GM12878 (cell line): ENCODE data around the gene ALDH1A2. TPM values are rescaled to one million over a fixed set of nuclear protein-coding genes. Genes with fewer than 3 reads are reported as not detected.

Experiments used
- ATAC-seq: fragments of 200-7000 bp; cut with Tn5 transposase; 3 replicates; pipeline ENCODE4 v1.9.1; 2020; ENCODE audit warnings: mild to moderate bottlenecking, moderate library complexity
- BruUV-seq: library from RNA; stranded (reverse); fragments of 400-500 nt; replicated peaks from 2 replicates; lab custom pipeline; 2021; lab: Mats Ljungman, UMichigan
- CTCF ChIA-PET: fragments of 300-600 bp; sonication (Branson Sonifier 250); formaldehyde crosslinking; extraction: SDS; loops from one replicate; lab custom pipeline; 2021; ENCODE audit warnings: inconsistent platforms; lab: Yijun Ruan, JAX
- POLR2A ChIA-PET: fragments of 350-600 bp; formaldehyde crosslinking; extraction: SDS; loops from one replicate; lab custom pipeline; 2021; ENCODE audit warnings: inconsistent platforms; lab: Charles Lee
- RAD21 ChIA-PET: fragments of 300-600 bp; sonication (Branson Sonifier 250); formaldehyde crosslinking; loops from one replicate; lab custom pipeline; 2023; ENCODE audit warnings: antibody characterized with exemption; ENCODE audit not compliant: unreplicated experiment; lab: Charles Lee
- SMC1A ChIA-PET: fragments of 300-600 bp; sonication (Branson Sonifier 250); formaldehyde crosslinking; loops from one replicate; lab custom pipeline; 2023; ENCODE audit not compliant: unreplicated experiment, uncharacterized antibody; lab: Charles Lee
- DNase-seq: peaks from one replicate; pipeline ENCODE4 v3.0.0-alpha.2; 2011; ENCODE audit warnings: low read depth, low spot score
- FAIRE-seq: peaks from 3 replicates; lab custom pipeline; 2011; peaks lifted over from hg19 to GRCh38; lab: Jason Lieb, UNC
- H2AFZ ChIP-seq: 2 replicates; pipeline ENCODE4 v1.6.0; 2011; ENCODE audit warnings: low read depth, low read length, control low read depth; ENCODE audit not compliant: control insufficient read depth
- H3K27ac ChIP-seq: 2 replicates; pipeline ENCODE4 v1.5.1; 2011; ENCODE audit warnings: control low read depth; ENCODE audit not compliant: control insufficient read depth, insufficient read depth
- H3K27me3 ChIP-seq, 2 experiments: replicated peaks in 1 of 2; 2 replicates each; pipeline versions ENCODE4 v1.6.0 to v1.6.1; 2011; ENCODE audit warnings: low read length in 1 of 2; ENCODE audit not compliant: control insufficient read depth in 2 of 2, insufficient read depth in 2 of 2
- H3K36me3 ChIP-seq, 2 experiments: 2 replicates each; pipeline ENCODE4 v1.5.1; 2011; ENCODE audit warnings: low read length in 1 of 2; ENCODE audit not compliant: control insufficient read depth in 2 of 2, insufficient read depth in 2 of 2
- H3K4me1 ChIP-seq: 2 replicates; pipeline ENCODE4 v1.6.1; 2011; ENCODE audit warnings: mild to moderate bottlenecking, low read length, moderate library complexity, mixed read lengths; ENCODE audit not compliant: control insufficient read depth, insufficient read depth
- H3K4me2 ChIP-seq: 2 replicates; pipeline ENCODE4 v1.6.0; 2011; ENCODE audit warnings: control low read depth; ENCODE audit not compliant: control insufficient read depth, insufficient read depth
- H3K4me3 ChIP-seq: fragments of 200-600 bp; sonication (generic); 2 replicates; pipeline ENCODE4 v1.5.1; 2016
- H3K79me2 ChIP-seq: 2 replicates; pipeline ENCODE4 v1.6.0; 2011; ENCODE audit warnings: low read length; ENCODE audit not compliant: control insufficient read depth, insufficient read depth
- H3K9ac ChIP-seq: 2 replicates; pipeline ENCODE4 v1.8.0; 2011; ENCODE audit warnings: low read length, control low read depth, mixed read lengths; ENCODE audit not compliant: control insufficient read depth, insufficient read depth
- H3K9me3 ChIP-seq: replicated peaks from 3 replicates; pipeline ENCODE4 v1.5.1; 2011; ENCODE audit warnings: mild to moderate bottlenecking, low read length; ENCODE audit not compliant: control insufficient read depth, insufficient read depth
- H4K20me1 ChIP-seq: 2 replicates; pipeline ENCODE4 v1.6.0; 2011; ENCODE audit not compliant: control insufficient read depth, insufficient read depth
- CEBPB ChIP-seq, 2 experiments: fragments of 150-350 bp in 1 of 2; IDR thresholded peaks; 2 replicates each; pipeline ENCODE4 v1.6.1; 2012 to 2014; ENCODE audit warnings: low read depth in 2 of 2, low read length in 2 of 2, borderline replicate concordance in 1 of 2, inconsistent platforms in 1 of 2
- CHD2 ChIP-seq: IDR thresholded peaks from 2 replicates; pipeline ENCODE4 v1.6.1; 2011; ENCODE audit warnings: low read depth, low read length, improper control_type of control experiment, borderline replicate concordance
- CREM ChIP-seq: IDR thresholded peaks from 2 replicates; pipeline ENCODE4 v1.6.1; 2014; ENCODE audit warnings: antibody characterized with exemption, low read depth
- EZH2 ChIP-seq: IDR thresholded peaks from 2 replicates; pipeline ENCODE4 v1.6.1; 2012; ENCODE audit warnings: low read depth, mild to moderate bottlenecking, control low read depth, inconsistent platforms, low read length, borderline replicate concordance; ENCODE audit not compliant: control insufficient read depth
- HDGF ChIP-seq: fragments of 450-650 bp; IDR thresholded peaks from 2 replicates; pipeline ENCODE4 v1.6.1; 2016; ENCODE audit warnings: antibody characterized with exemption
- IKZF1 ChIP-seq: fragments of 450-650 bp; conservative IDR thresholded peaks from 2 replicates; pipeline ENCODE4 v1.6.1; 2017; ENCODE audit warnings: antibody characterized with exemption, mild to moderate bottlenecking
- MEF2A ChIP-seq: IDR thresholded peaks from 2 replicates; pipeline ENCODE4 v1.6.1; 2011; ENCODE audit warnings: low read depth, mild to moderate bottlenecking, low read length, moderate library complexity; ENCODE audit not compliant: insufficient read depth
- MYC ChIP-seq: IDR thresholded peaks from 2 replicates; pipeline ENCODE4 v1.6.1; 2011; ENCODE audit warnings: mild to moderate bottlenecking, low read length, moderate library complexity, inconsistent platforms; ENCODE audit not compliant: insufficient read depth, insufficient replicate concordance, insufficient read length, severe bottlenecking
- NFYB ChIP-seq: IDR thresholded peaks from 2 replicates; pipeline ENCODE4 v1.6.1; 2011; ENCODE audit warnings: low read depth, mild to moderate bottlenecking, low read length, improper control_type of control experiment, moderate library complexity; ENCODE audit not compliant: insufficient read depth
- PAX8 ChIP-seq: fragments of 450-650 bp; IDR thresholded peaks from 2 replicates; pipeline ENCODE4 v1.6.1; 2017; ENCODE audit warnings: mild to moderate bottlenecking, moderate library complexity
- RELA ChIP-seq: fragments of 450-650 bp; IDR thresholded peaks from 2 replicates; pipeline ENCODE4 v1.8.0; 2014; ENCODE audit warnings: borderline replicate concordance; ENCODE audit not compliant: partially characterized antibody
- SMC3 ChIP-seq: IDR thresholded peaks from 2 replicates; pipeline ENCODE4 v1.6.1; 2011; ENCODE audit warnings: low read length, improper control_type of control experiment, borderline replicate concordance
- TCF7 ChIP-seq: IDR thresholded peaks from 2 replicates; pipeline ENCODE4 v1.6.1; 2014; ENCODE audit warnings: antibody characterized with exemption, borderline replicate concordance
- ZSCAN29 ChIP-seq: fragments of 450-650 bp; IDR thresholded peaks from 2 replicates; pipeline ENCODE4 v1.6.1; 2017; ENCODE audit warnings: mild to moderate bottlenecking, moderate library complexity
- WGBS: methylation state at CpG from one replicate; pipeline ENCODE4 v1.1.6; 2016; ENCODE audit warnings: low lambda C conversion rate; ENCODE audit not compliant: insufficient replicate concordance, insufficient coverage; ENCODE audit errors: missing lambda C conversion rate; 5-methylcytosine and 5-hydroxymethylcytosine counted together
- in situ Hi-C: fragments of 300-500 bp; cut with MboI; formaldehyde crosslinking; loops from 9 replicates; pipeline ENCODE4 v1.14.3; 2018; ENCODE audit warnings: mixed read lengths
- intact Hi-C: fragments of 100-400 bp; cut with micrococcal nuclease; formaldehyde crosslinking; loops from one replicate; pipeline ENCODE4 v1.14.2; 2022; ENCODE audit not compliant: unreplicated experiment
- polyA plus RNA-seq, 11 experiments: library from polyadenylated mRNA; depleted of rRNA in 4 of 11; unstranded in 6 of 11; stranded (reverse) in 5 of 11; fragments of >200 nt; fragmentation: Nextera tagmentation in 4 of 11; fragmentation: Illumina TruSeq in 1 of 11; extraction: Ambion mirVana in 4 of 11; extraction: Trizol in 1 of 11; gene quantifications; 1 replicate in 1 of 11; 2 replicates in 10 of 11; pipeline versions ENCODE4 v1.2.1 to v1.2.3, GENCODE V29; 2011 to 2016; ENCODE audit warnings: inconsistent platforms in 2 of 11, missing spikeins in 2 of 11, low read depth in 1 of 11
- total RNA-seq, 4 experiments: library from RNA; depleted of rRNA in 3 of 4; stranded (reverse); fragments of >200 nt in 3 of 4; fragmentation: Illumina TruSeq in 1 of 4; extraction: Trizol in 1 of 4; gene quantifications; 2 replicates each; pipeline versions ENCODE4 v1.2.1 to v1.2.3, GENCODE V29; 2013 to 2021
- TF ChIP-seq, protein P1 (sequence below): IDR thresholded peaks from 2 replicates; pipeline ENCODE4 v1.6.1; 2012; ENCODE audit warnings: low read depth, low read length, improper control_type of control experiment
- TF ChIP-seq, protein P2 (sequence below): IDR thresholded peaks from 2 replicates; pipeline ENCODE4 v1.6.1; 2012; ENCODE audit warnings: low read depth, low read length, improper control_type of control experiment
- TF ChIP-seq, protein P3 (sequence below): fragments of 450-650 bp; formaldehyde crosslinking; IDR thresholded peaks from 2 replicates; pipeline ENCODE4 v1.4.0; 2022; ENCODE audit warnings: mild to moderate bottlenecking, moderate library complexity
- TF ChIP-seq, protein P4 (sequence below): fragments of 450-650 bp; IDR thresholded peaks from 2 replicates; pipeline ENCODE4 v1.6.1; 2017; ENCODE audit warnings: borderline replicate concordance
- TF ChIP-seq, protein P5 (sequence below): fragments of 450-650 bp; IDR thresholded peaks from 2 replicates; pipeline ENCODE4 v1.6.1; 2014; ENCODE audit warnings: mild to moderate bottlenecking

ALDH1A2 gene
- total and polyA plus RNA-seq, 10 of the 15 experiments (the other 5 are each of a cell fraction or from before 2014, with no cell fraction given), result 0.06 to 0.92 (median 0.18) TPM; not detected in 5

DNA sequence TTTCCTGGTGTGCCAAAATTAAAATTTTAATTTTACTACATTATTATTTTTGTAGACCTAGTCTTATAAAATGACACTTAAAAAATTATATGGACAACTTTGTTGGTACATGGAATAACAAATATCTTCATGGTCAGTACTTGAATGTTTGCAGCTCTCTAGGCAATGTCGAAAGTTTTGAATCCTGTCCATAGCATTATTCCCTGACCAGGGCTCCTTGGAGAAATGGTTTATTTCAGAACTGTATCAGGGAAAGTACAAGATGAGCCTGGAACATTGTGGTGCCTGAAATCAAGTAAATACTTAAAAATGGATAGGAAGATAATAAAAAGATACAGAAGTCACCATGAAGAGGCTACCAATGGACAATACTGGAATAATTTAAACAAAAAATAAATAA lies 47.6 kb downstream of the ALDH1A2 start:
- DNase-seq, result no peak
- Histone ChIP-seq H3K79me2 (no peaks in the 10 kb centered on the region), H3K4me1 (no peaks in the 10 kb centered on the region), H2AFZ (no peak overlapping the region), H3K9me3 (no peaks in the 10 kb centered on the region; the same call in 2 of the 3 replicates)
- TF ChIP-seq, protein P1, sequence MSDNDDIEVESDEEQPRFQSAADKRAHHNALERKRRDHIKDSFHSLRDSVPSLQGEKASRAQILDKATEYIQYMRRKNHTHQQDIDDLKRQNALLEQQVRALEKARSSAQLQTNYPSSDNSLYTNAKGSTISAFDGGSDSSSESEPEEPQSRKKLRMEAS, result no peak
- TF ChIP-seq IKZF1 (no peak), RELA (no peak), CEBPB (IDR thresholded peaks at IDR 0.05; ENCODE audit: borderline replicate concordance in 1 of 2, low read depth in 2 of 2, low read length in 2 of 2) (no peak), MEF2A (no peak), CREM (no peak), MYC (no peak), SMC3 (no peak), EZH2 (no peak), NFYB (no peak), CHD2 (no peak), HDGF (no peak), ZSCAN29 (no peak), PAX8 (no peak), TCF7 (no peak)
- TF ChIP-seq, protein P2, sequence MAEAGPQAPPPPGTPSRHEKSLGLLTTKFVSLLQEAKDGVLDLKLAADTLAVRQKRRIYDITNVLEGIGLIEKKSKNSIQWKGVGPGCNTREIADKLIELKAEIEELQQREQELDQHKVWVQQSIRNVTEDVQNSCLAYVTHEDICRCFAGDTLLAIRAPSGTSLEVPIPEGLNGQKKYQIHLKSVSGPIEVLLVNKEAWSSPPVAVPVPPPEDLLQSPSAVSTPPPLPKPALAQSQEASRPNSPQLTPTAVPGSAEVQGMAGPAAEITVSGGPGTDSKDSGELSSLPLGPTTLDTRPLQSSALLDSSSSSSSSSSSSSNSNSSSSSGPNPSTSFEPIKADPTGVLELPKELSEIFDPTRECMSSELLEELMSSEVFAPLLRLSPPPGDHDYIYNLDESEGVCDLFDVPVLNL, result no peak
- TF ChIP-seq, protein P3, sequence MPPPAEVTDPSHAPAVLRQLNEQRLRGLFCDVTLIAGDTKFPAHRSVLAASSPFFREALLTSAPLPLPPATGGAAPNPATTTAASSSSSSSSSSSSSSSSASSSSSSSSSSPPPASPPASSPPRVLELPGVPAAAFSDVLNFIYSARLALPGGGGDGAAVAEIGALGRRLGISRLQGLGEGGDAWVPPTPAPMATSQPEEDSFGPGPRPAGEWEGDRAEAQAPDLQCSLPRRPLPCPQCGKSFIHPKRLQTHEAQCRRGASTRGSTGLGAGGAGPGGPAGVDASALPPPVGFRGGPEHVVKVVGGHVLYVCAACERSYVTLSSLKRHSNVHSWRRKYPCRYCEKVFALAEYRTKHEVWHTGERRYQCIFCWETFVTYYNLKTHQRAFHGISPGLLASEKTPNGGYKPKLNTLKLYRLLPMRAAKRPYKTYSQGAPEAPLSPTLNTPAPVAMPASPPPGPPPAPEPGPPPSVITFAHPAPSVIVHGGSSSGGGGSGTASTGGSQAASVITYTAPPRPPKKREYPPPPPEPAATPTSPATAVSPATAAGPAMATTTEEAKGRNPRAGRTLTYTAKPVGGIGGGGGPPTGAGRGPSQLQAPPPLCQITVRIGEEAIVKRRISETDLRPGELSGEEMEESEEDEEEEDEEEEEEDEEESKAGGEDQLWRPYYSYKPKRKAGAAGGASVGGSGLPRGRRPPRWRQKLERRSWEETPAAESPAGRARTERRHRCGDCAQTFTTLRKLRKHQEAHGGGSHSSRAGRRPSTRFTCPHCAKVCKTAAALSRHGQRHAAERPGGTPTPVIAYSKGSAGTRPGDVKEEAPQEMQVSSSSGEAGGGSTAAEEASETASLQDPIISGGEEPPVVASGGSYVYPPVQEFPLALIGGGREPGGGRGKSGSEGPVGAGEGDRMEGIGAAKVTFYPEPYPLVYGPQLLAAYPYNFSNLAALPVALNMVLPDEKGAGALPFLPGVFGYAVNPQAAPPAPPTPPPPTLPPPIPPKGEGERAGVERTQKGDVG (CRISPR knock-in tag), result no peak
- TF ChIP-seq, protein P4, sequence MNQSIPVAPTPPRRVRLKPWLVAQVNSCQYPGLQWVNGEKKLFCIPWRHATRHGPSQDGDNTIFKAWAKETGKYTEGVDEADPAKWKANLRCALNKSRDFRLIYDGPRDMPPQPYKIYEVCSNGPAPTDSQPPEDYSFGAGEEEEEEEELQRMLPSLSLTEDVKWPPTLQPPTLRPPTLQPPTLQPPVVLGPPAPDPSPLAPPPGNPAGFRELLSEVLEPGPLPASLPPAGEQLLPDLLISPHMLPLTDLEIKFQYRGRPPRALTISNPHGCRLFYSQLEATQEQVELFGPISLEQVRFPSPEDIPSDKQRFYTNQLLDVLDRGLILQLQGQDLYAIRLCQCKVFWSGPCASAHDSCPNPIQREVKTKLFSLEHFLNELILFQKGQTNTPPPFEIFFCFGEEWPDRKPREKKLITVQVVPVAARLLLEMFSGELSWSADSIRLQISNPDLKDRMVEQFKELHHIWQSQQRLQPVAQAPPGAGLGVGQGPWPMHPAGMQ, result no peak
- TF ChIP-seq, protein P5, sequence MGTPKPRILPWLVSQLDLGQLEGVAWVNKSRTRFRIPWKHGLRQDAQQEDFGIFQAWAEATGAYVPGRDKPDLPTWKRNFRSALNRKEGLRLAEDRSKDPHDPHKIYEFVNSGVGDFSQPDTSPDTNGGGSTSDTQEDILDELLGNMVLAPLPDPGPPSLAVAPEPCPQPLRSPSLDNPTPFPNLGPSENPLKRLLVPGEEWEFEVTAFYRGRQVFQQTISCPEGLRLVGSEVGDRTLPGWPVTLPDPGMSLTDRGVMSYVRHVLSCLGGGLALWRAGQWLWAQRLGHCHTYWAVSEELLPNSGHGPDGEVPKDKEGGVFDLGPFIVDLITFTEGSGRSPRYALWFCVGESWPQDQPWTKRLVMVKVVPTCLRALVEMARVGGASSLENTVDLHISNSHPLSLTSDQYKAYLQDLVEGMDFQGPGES, result no peak
- TF ChIP-seq, all 136 proteins: peak for 0
- ChIA-PET RAD21 (no interaction called here), CTCF (no interaction called here), SMC1A (no interaction called here), POLR2A (no interaction called here)
- in situ Hi-C loops, result no loop called here
- H3K27ac ChIP-seq, result no peak overlapping the region
- H3K9ac ChIP-seq, result no peak overlapping the region
- BruUV-seq, result no TSS peak
- WGBS, result 29% methylated on average over 1 of the region's 1 CpG
- no peak for FAIRE-seq
- intact Hi-C loops, result no loop called here
- no peak for ATAC-seq
- no peak overlapping the region for H3K4me3 ChIP-seq
- H4K20me1 ChIP-seq, result no peaks in the 10 kb centered on the region
- H3K4me2 ChIP-seq, result no peak overlapping the region
- H3K36me3 ChIP-seq, result no peaks in the 10 kb centered on the region
- H3K27me3 ChIP-seq, result no peaks in the 10 kb centered on the region
